ENCODE measurements around the gene TMPRSS3.

DNA sequence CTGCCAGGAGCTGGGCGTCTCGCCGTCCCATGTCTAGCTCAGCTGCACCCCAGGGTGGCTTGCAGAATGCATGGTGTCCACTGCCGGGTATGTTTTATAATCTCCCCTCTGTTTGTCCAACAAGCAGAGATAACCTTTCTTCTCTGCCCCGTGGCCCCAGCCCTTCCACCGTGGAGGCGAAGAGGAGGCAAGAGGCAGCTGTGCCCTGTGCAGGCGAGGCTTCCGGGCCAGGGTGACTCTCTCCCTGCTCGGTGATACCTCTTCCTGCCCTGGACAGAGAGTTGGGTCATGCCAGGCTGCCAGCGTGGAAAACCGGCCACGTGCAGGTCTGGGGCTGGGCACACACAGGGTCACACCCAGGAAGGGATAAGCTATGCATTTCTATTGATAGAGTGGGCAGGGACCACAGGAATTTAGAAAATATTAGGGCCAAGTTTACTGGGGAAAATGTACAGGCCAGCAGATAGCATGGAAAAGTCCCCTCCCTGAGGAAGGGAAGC, 44.9 kb downstream of the TMPRSS3 start, which contains the start of gene TFF2:
- TF ChIP-seq, protein P1, sequence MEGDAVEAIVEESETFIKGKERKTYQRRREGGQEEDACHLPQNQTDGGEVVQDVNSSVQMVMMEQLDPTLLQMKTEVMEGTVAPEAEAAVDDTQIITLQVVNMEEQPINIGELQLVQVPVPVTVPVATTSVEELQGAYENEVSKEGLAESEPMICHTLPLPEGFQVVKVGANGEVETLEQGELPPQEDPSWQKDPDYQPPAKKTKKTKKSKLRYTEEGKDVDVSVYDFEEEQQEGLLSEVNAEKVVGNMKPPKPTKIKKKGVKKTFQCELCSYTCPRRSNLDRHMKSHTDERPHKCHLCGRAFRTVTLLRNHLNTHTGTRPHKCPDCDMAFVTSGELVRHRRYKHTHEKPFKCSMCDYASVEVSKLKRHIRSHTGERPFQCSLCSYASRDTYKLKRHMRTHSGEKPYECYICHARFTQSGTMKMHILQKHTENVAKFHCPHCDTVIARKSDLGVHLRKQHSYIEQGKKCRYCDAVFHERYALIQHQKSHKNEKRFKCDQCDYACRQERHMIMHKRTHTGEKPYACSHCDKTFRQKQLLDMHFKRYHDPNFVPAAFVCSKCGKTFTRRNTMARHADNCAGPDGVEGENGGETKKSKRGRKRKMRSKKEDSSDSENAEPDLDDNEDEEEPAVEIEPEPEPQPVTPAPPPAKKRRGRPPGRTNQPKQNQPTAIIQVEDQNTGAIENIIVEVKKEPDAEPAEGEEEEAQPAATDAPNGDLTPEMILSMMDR (IDR thresholded peaks at IDR 0.05): no peak
- TF ChIP-seq POLR2A (IDR thresholded peaks at IDR 0.05): no peak
